Left kidney (tissue), 8 donors: ENCODE results near the gene ZNF470. TPM values are rescaled to one million over a fixed set of nuclear protein-coding genes. Genes with fewer than 3 reads are reported as not detected.

Experiments used
- DNase-seq: peaks from one replicate; pipeline ENCODE4 v3.0.0-alpha.2; 2013
- long read RNA-seq, 8 donors: transcript quantifications; one replicate each; lab custom pipeline, GENCODE V29; 2026
- polyA plus RNA-seq: library from polyadenylated mRNA; unstranded; fragments of 120-200 nt; gene quantifications from one replicate; pipeline ENCODE4 v1.2.1, GENCODE V29; 2013; ENCODE audit not compliant: insufficient read length

The ZNF470 gene
- 12.7 TPM for polyA plus RNA-seq
- long read RNA-seq, donor 1, full-length matches to known transcripts, result 4 of 4 reads
- long read RNA-seq, donor 1, partial matches to known transcripts, result 0 of 4 reads
- long read RNA-seq, donor 1, other reads (novel, unspliced or antisense), result 0 of 4 reads
- long read RNA-seq, donor 2, result 0 reads
- long read RNA-seq, donor 3, result 0 reads
- long read RNA-seq, donor 4, result 0 reads
- long read RNA-seq, donor 5, full-length matches to known transcripts, result 6 of 6 reads
- long read RNA-seq, donor 5, partial matches to known transcripts, result 0 of 6 reads
- long read RNA-seq, donor 5, other reads (novel, unspliced or antisense), result 0 of 6 reads
- long read RNA-seq, donor 6, full-length matches to known transcripts, result 7 of 7 reads
- long read RNA-seq, donor 6, partial matches to known transcripts, result 0 of 7 reads
- long read RNA-seq, donor 6, other reads (novel, unspliced or antisense), result 0 of 7 reads
- long read RNA-seq, donor 7, full-length matches to known transcripts, result 2 of 2 reads
- long read RNA-seq, donor 7, partial matches to known transcripts, result 0 of 2 reads
- long read RNA-seq, donor 7, other reads (novel, unspliced or antisense), result 0 of 2 reads
- long read RNA-seq, donor 8, full-length matches to known transcripts, result 1 of 1 reads
- long read RNA-seq, donor 8, partial matches to known transcripts, result 0 of 1 reads
- long read RNA-seq, donor 8, other reads (novel, unspliced or antisense), result 0 of 1 reads

GRCh38 chr19:56567274-56568120 lies at the start of gene ZNF470:
ZNF470 (plus strand) TSS chr19:56567468; CDS start chr19:56570312, 2,844 bp downstream.
- peak; percentile 90 for DNase-seq

- DNase-seq, result no peak
Measured at GRCh38 chr19:56525214-56525860, 41.9 kb upstream of the ZNF470 start.

GRCh38 chr19:56537442-56537841 lies 29.8 kb upstream of the ZNF470 start:
- DNase-seq, result no peak

- peak; percentile 88 for DNase-seq
Measured at GRCh38 chr19:56538254-56538760, 29.0 kb upstream of the ZNF470 start.

- DNase-seq, result no peak
Measured at GRCh38 chr19:56538761-56539263, 28.5 kb upstream of the ZNF470 start, which contains the start of gene ZFP28. ZFP28 (plus strand) TSS chr19:56538948; CDS start chr19:56539019, 71 bp downstream.

GRCh38 chr19:56543776-56544175 lies 23.5 kb upstream of the ZNF470 start:
- DNase-seq, result no peak

- DNase-seq, result no peak
Measured at GRCh38 chr19:56547535-56547934, 19.7 kb upstream of the ZNF470 start.

- no peak for DNase-seq
Measured at GRCh38 chr19:56554272-56554869, 12.9 kb upstream of the ZNF470 start.

GRCh38 chr19:56562766-56563165 lies 4.5 kb upstream of the ZNF470 start:
- DNase-seq, result no peak

GRCh38 chr19:56566904-56567273 lies 379 bp upstream of the ZNF470 start:
- no peak for DNase-seq

- no peak for DNase-seq
Measured at GRCh38 chr19:56572589-56572988, 5.3 kb downstream of the ZNF470 start.

GRCh38 chr19:56573914-56574313 lies 6.6 kb downstream of the ZNF470 start:
- DNase-seq, result no peak

- DNase-seq, result no peak
Measured at GRCh38 chr19:56577719-56578602, 10.7 kb downstream of the ZNF470 start.

GRCh38 chr19:56594446-56594782 lies 27.1 kb downstream of the ZNF470 start:
- DNase-seq, result no peak

GRCh38 chr19:56594783-56595547 lies 27.7 kb downstream of the ZNF470 start, which contains the start of gene ZNF71:
ZNF71 (plus strand) TSS chr19:56595302; CDS start chr19:56601559, 6,257 bp downstream.
- peak; percentile 90 for DNase-seq

- no peak for DNase-seq
Measured at GRCh38 chr19:56595548-56595899, 28.3 kb downstream of the ZNF470 start.

GRCh38 chr19:56596676-56597075 lies 29.4 kb downstream of the ZNF470 start:
- no peak for DNase-seq

- no peak for DNase-seq
Measured at GRCh38 chr19:56597696-56598095, 30.4 kb downstream of the ZNF470 start.

GRCh38 chr19:56601375-56601774 lies 34.1 kb downstream of the ZNF470 start:
- no peak for DNase-seq
